HG02943 (cell line): ENCODE data around the gene VMAC.
A peak's percentile ranks its signal among the peaks of the same experiment; 100 is the strongest.

ENCODE experiments used
- ATAC-seq: cut with Tn5 transposase; IDR thresholded peaks from one replicate; pipeline ENCODE4 v1.9.1; 2021; ENCODE audit warnings: mild to moderate bottlenecking, low read depth, moderate library complexity; ENCODE audit not compliant: unreplicated experiment

Gene VMAC

GRCh38 chr19:5903056-5903623 is 1.5 kb upstream of the VMAC start:
- ATAC-seq, result no peak

GRCh38 chr19:5903624-5904351 is 884 bp upstream of the VMAC start, which contains the start of gene NDUFA11:
NDUFA11 (minus strand) TSS chr19:5903790; CDS start chr19:5903708, 82 bp downstream.
- ATAC-seq, result peak; percentile 31

DNA sequence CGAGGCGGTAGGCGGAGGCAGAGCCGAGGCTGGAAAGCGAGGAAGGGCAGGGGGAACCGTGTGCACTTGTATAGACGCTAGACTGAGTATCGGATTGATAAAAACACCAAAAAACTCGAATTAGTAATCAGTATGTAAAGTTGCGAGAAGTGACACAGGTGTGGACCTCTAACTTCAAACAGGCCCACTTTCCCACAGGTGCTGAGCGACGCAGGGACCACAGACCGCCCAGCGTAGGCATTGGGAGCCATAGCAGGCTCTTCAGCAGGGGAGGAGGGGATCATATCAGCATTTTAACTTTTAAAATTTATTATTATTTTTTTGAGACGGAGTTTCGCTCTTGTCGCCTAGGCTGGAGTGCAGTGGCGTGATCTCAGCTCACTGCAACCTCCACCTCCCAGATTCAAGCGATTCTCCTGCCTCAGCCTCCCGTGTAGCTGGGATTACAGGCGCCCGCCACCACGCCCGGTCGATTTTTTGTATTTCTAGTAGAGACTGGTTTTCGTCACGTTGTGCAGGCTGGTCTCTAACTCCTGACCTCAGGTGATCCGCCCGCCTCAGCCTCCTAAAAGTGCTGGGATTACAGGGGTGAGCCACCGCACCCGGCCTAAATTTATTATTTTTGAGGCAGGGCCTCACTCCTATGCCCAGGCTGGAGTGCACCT is 574 bp downstream of the VMAC start:
- no peak for ATAC-seq

DNA sequence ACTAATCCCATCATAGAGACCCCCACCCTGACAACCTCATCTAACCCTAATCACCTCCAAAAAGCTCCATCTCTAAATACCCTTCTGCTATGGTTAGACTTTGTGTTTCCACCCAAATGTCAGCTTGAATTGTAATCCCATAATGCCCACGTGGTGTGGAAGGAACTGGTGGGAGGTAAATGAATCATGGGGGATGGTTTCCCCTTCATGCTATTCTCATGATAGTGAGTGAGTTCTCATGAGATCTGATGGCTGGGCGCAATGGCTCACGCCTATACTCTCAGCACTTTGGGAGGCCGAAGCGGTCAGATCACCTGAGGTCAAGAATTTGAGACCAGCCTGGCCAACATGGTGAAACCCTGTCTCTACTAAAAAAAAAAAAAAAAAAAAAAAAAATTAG is 2.6 kb downstream of the VMAC start:
- no peak for ATAC-seq

DNA sequence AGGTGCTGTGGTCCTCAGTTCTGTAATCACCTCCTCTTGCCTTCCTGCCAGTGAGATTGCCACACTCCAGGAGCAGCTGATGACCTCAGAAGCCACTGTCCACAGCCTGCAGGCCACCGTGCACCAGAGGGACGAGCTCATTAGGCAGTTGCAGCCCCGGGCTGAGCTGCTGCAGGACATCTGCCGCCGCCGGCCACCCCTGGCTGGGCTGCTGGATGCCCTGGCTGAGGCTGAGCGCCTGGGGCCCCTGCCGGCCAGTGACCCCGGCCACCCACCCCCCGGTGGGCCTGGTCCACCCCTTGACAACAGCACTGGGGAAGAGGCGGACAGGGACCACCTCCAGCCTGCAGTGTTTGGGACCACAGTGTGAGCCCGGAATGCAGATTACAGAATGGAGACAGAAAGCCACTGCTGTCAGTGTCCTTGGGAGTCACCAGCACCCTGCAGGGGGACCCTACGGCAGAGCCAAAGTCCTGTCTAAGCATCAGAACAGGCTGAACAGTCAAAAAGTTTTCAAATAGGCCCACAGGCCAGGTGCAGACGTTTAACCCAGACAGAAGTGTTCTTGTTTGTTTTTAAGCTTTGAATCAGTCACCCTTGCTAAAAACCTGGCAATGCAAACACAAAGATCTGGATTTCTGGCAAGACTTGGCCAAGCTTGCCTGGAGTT is 4.2 kb downstream of the VMAC start:
- no peak for ATAC-seq

DNA sequence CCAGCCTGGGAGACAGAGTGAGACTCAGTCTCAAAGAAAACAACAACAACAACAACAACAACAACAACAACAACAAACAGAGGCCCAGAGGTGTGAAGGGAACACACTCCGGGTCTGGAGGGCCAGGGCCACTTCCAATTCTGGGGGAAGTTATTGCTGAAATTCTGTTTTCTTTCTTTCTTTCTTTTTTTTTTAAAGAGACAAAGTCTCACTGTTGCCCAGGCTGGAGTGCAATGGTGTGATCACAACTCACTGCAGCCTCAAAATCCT is 5.9 kb downstream of the VMAC start:
- ATAC-seq, result no peak

- no peak for ATAC-seq
Measured at GRCh38 chr19:5911366-5911765, 6.7 kb downstream of the VMAC start.

DNA sequence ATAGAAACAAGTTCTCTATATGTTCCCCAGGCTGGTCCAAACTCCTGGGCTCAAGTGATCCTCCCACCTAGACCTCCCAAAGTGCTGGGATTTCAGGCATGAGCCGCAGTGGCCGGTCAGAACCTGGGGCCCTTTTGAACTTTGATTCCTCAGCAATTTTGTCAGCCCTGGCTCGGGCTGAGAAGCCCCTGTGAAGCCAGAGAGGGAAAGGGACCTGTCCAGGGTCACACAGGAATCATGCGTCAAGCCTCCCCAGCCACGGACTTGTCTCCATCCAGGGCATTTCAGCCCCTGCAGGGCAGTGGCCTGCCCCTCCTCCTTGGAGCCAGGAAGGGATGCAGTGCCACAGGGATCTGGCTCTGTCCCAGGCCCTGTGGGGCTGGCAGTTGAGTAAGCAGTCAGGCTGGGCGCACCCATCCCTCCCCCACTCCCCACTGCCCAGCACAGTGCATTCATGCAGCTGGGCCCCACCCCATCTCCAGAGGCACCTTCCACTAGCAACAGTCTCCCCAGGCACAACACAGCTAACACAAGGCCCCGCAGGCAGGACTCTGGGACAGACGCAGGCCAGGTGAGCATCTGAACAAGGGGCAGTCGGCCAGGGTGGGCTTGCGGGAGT is 9.2 kb downstream of the VMAC start, which contains the start of gene CAPS:
Gene CAPS, plus strand, starts transcription at position 516 of the 619 bp plus-strand sequence. CDS start 153 bp downstream, outside the sequence.
- ATAC-seq, result no peak

DNA sequence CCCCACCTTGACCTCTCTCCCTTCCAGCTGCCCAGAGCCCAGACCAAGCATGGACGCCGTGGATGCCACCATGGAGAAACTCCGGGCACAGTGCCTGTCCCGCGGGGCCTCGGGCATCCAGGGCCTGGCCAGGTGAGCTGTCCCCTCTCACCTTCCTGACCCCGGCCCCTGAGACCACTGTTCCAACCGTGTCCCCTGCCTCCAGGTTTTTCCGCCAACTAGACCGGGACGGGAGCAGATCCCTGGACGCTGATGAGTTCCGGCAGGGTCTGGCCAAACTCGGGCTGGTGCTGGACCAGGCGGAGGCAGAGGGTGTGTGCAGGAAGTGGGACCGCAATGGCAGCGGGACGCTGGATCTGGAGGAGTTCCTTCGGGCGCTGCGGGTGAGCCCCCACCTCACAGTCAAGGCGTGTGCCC is 9.7 kb downstream of the VMAC start:
- no peak for ATAC-seq

GRCh38 chr19:5914946-5915781 is 10.5 kb downstream of the VMAC start:
- no peak for ATAC-seq

GRCh38 chr19:5915782-5916165 is 11.1 kb downstream of the VMAC start:
- no peak for ATAC-seq

GRCh38 chr19:5916181-5916708 is 11.6 kb downstream of the VMAC start:
- ATAC-seq, result no peak

- no peak for ATAC-seq
Measured at GRCh38 chr19:5917431-5918107, 12.9 kb downstream of the VMAC start.

- no peak for ATAC-seq
Measured at GRCh38 chr19:5918463-5919079, 13.9 kb downstream of the VMAC start.

GRCh38 chr19:5921516-5922160 is 17.0 kb downstream of the VMAC start:
- ATAC-seq, result no peak

DNA sequence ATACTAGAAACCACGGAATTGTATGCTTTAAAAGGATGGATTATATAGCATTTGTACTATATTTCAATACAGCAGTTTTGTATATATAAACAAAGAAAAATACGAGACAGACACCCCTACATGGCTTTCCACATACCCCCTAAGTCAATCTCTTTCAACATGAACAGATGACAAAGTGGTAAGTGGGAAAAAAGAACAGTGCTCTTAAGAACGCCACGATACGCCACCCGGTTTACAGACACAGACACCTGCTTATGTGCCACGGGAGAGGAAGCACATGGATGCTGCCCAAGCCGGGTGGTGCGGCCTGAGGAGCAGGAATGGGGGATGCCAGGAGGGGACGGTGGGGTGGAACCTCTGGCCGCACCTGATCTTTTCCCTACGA is 17.5 kb downstream of the VMAC start:
- no peak for ATAC-seq

DNA sequence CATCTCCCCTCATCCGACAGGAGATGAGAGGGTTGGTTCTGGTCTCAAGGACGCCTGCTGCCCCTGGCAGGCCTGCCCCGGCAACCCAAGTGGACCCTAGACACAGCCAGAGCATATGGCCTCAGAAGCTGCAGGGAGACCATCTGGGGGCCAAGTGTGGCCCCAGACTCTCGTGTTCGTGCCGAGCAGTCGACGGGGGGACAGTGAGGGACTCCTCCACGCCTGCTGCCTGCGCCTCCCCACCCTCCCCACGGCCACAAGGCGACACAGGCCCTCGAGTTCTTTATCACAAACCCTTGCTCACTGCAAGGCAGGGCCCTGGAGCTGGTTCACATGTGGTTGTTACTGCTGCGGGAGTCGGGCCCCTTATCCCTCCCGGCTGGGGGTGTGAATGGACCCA is 18.7 kb downstream of the VMAC start:
- ATAC-seq, result no peak

DNA sequence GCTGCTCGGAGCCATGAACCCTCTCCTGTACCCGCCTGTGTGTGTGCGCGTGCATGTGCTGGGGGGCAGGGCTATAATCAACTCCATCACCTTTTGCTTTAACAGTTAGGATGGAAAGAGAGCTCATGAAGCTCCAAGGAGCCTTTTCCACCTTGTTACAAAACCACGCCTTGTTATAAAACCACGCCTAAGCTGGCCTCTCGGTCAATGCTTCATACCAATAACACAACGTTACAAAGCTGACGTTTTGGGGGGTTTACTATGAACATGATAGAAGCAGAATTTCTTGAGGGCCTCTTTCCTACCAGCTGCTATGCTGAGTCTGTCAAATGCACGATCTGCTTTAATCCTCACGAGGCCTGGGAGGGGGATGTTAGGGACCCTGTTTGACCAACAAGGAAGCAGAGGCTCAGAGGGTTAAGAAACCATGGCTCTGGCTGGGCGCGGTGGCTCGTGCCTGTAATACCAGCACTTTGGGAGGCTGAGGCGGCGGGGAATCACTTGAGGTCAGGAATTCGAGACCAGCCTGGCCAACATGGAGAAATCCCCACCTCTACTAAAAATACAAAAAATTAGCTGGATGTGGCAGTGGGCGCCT is 21.3 kb downstream of the VMAC start:
- ATAC-seq, result no peak
